OCI-LY3 (cell line): ENCODE results near the gene PLD2.

ENCODE experiments used
- H2AFZ ChIP-seq: fragments of 200-600, 300-600 bp; shearing (Covaris generic); 2 replicates; pipeline ENCODE4 v1.6.0; 2014; ENCODE audit warnings: antibody characterized with exemption, low read depth, low read length
- H3K27ac ChIP-seq: fragments of 200-600, 300-600 bp; sonication (generic); 2 replicates; pipeline ENCODE4 v1.5.1; 2014; ENCODE audit warnings: mild to moderate bottlenecking, low read length, moderate library complexity, mixed read lengths
- H3K27me3 ChIP-seq: fragments of 200-600, 300-600 bp; sonication (generic); 2 replicates; pipeline ENCODE4 v1.6.1; 2014; ENCODE audit warnings: low read depth, low read length, mixed read lengths
- H3K36me3 ChIP-seq: fragments of 200-600, 300-600 bp; sonication (generic); replicated peaks from 2 replicates; pipeline ENCODE3; 2014; ENCODE audit warnings: low read depth, low read length, mixed read lengths
- H3K4me1 ChIP-seq: fragments of 300-600, 200-600 bp; sonication (generic); 2 replicates; pipeline ENCODE4 v1.6.1; 2014; ENCODE audit warnings: low read length, mixed read lengths
- H3K4me2 ChIP-seq: fragments of 200-600, 300-600 bp; sonication (generic); 2 replicates; pipeline ENCODE4 v1.6.1; 2014; ENCODE audit warnings: low read length, mixed read lengths
- H3K4me3 ChIP-seq: fragments of 300-600, 200-600 bp; sonication (generic); 2 replicates; pipeline ENCODE4 v1.5.1; 2014; ENCODE audit warnings: antibody characterized with exemption, mild to moderate bottlenecking, low read length, moderate library complexity
- H3K79me2 ChIP-seq: fragments of 300-600, 200-600 bp; shearing (Covaris generic); 2 replicates; pipeline ENCODE4 v1.6.1; 2014; ENCODE audit warnings: mild to moderate bottlenecking, low read length, mixed read lengths
- H3K9ac ChIP-seq: fragments of 300-600, 200-600 bp; shearing (Covaris generic); 2 replicates; pipeline ENCODE4 v1.6.0; 2014; ENCODE audit warnings: mild to moderate bottlenecking, low read length, moderate library complexity
- H3K9me3 ChIP-seq: fragments of 200-600, 300-600 bp; shearing (Covaris generic); 2 replicates; pipeline ENCODE4 v1.6.1; 2014; ENCODE audit warnings: low read length, mixed read lengths; ENCODE audit not compliant: insufficient read depth
- H4K20me1 ChIP-seq: fragments of 200-600, 300-600 bp; sonication (generic); 2 replicates; pipeline ENCODE4 v1.6.1; 2016; ENCODE audit warnings: low read length, mixed read lengths; ENCODE audit not compliant: insufficient read depth
- EZH2phosphoT487 ChIP-seq: fragments of 200-600 bp; shearing (Covaris generic); IDR thresholded peaks from 2 replicates; pipeline ENCODE4 v1.6.1; 2018; ENCODE audit warnings: antibody characterized with exemption, mixed run types, low read depth
- TF ChIP-seq, protein P1 (sequence below): fragments of 200-600, 300-600 bp; sonication (generic); IDR thresholded peaks from 2 replicates; pipeline ENCODE4 v1.5.1; 2014; ENCODE audit warnings: antibody characterized with exemption, low read length, low read depth

The PLD2 gene

DNA sequence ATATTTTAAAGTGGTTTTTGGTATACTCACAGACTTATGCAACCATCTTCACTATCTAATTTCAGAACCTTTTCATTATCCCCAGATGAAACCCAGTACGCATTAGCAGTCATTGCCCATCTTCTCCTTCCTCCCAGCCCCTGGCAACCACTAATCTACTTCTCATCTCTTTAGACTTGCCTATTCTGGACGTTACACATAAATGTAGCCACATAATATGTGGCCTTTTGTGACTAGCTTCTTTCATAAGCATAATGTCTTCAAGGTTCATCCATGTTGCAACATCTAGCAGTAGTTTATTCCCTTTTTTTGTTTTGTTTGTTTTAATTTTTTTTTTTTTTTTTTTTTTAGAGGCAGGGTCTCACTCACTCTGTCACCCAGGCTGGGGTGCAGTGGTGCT, 63.9 kb downstream of the PLD2 start:
- H3K79me2 ChIP-seq = no peaks in the 10 kb centered on the region
- H3K4me1 ChIP-seq = no peaks in the 10 kb centered on the region
- no peaks in the 10 kb centered on the region for H4K20me1 ChIP-seq
- H3K9me3 ChIP-seq = no peaks in the 10 kb centered on the region
- H3K36me3 ChIP-seq = no peaks in the 10 kb centered on the region
- no peak overlapping the region for H3K4me2 ChIP-seq
- H3K27me3 ChIP-seq = no peaks in the 10 kb centered on the region
- no peak for TF ChIP-seq EZH2phosphoT487
- TF ChIP-seq, protein P1, sequence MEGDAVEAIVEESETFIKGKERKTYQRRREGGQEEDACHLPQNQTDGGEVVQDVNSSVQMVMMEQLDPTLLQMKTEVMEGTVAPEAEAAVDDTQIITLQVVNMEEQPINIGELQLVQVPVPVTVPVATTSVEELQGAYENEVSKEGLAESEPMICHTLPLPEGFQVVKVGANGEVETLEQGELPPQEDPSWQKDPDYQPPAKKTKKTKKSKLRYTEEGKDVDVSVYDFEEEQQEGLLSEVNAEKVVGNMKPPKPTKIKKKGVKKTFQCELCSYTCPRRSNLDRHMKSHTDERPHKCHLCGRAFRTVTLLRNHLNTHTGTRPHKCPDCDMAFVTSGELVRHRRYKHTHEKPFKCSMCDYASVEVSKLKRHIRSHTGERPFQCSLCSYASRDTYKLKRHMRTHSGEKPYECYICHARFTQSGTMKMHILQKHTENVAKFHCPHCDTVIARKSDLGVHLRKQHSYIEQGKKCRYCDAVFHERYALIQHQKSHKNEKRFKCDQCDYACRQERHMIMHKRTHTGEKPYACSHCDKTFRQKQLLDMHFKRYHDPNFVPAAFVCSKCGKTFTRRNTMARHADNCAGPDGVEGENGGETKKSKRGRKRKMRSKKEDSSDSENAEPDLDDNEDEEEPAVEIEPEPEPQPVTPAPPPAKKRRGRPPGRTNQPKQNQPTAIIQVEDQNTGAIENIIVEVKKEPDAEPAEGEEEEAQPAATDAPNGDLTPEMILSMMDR = no peak
- H3K4me3 ChIP-seq = no peak overlapping the region
- no peak overlapping the region for H2AFZ ChIP-seq
- no peak overlapping the region for H3K27ac ChIP-seq
- no peak overlapping the region for H3K9ac ChIP-seq

DNA sequence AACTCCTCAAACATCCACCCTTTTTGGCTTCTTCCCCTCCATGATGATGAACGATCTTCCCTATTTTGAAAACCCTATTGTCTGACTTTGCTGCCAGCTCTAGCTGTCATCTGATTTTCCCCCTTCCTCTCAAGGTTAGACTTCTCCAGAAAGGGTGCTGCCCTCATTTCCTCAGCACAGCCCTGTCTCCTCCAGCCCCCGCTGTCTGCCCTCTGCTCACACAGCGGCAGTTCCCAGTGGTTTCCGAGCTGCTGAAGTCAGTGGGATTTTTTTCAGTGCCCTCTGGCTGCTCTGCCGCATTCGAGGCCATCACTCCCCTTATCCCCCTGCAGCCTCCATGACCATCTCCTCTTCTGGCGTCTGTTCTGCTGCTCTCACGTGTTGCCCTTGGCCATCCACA, 65.8 kb downstream of the PLD2 start:
- peaks cover 16% of the 10 kb centered on the region for H3K4me1 ChIP-seq
- H3K9ac ChIP-seq = no peak overlapping the region
- no peaks in the 10 kb centered on the region for H4K20me1 ChIP-seq
- H2AFZ ChIP-seq = no peak overlapping the region
- H3K4me2 ChIP-seq = no peak overlapping the region
- no peak overlapping the region for H3K4me3 ChIP-seq
- H3K27me3 ChIP-seq = no peaks in the 10 kb centered on the region
- H3K36me3 ChIP-seq = no peaks in the 10 kb centered on the region
- no peaks in the 10 kb centered on the region for H3K79me2 ChIP-seq
- TF ChIP-seq, protein P1 = no peak
- TF ChIP-seq EZH2phosphoT487 = no peak
- H3K27ac ChIP-seq = no peak overlapping the region
- no peaks in the 10 kb centered on the region for H3K9me3 ChIP-seq
